ENCODE results near the gene DYSF.
A peak's percentile ranks its signal among the peaks of the same experiment; 100 is the strongest.

The DYSF gene

GRCh38 chr2:71609441-71609840 lies 156.1 kb downstream of the DYSF start:
- peaks cover 0 to 2% of the 10 kb centered on the region in 2 experiments for H3K4me1 ChIP-seq (ENCODE audit: control insufficient read depth in 1 of 2, insufficient read depth in 1 of 2, low read depth in 1 of 2, low read length in 1 of 2)
- H3K27ac ChIP-seq, result peak overlapping the region; percentile 31
- H3K36me3 ChIP-seq, result peaks cover 100% of the 10 kb centered on the region
- TF ChIP-seq CTCF (IDR thresholded peaks at IDR 0.05), result no peak
- H3K4me3 ChIP-seq (ENCODE audit: low read depth in 1 of 2, low read length in 1 of 2), result no peak overlapping the region
- no peaks in the 10 kb centered on the region for H3K27me3 ChIP-seq
- no peaks in the 10 kb centered on the region for H3K9me3 ChIP-seq

GRCh38 chr2:71609958-71610357 lies 156.6 kb downstream of the DYSF start:
- H3K4me1 ChIP-seq (ENCODE audit: control insufficient read depth in 1 of 2, insufficient read depth in 1 of 2, low read depth in 1 of 2, low read length in 1 of 2), result no peaks in the 10 kb centered on the region
- H3K36me3 ChIP-seq, result peaks cover 100% of the 10 kb centered on the region
- no peak overlapping the region for H3K27ac ChIP-seq
- no peaks in the 10 kb centered on the region for H3K27me3 ChIP-seq
- H3K9me3 ChIP-seq, result no peaks in the 10 kb centered on the region
- H3K4me3 ChIP-seq (ENCODE audit: low read depth in 1 of 2, low read length in 1 of 2), result no peak overlapping the region
- no peak for TF ChIP-seq CTCF (IDR thresholded peaks at IDR 0.05)

- H3K27ac ChIP-seq, result no peak overlapping the region
- no peak overlapping the region for H3K4me3 ChIP-seq (ENCODE audit: low read depth in 1 of 2, low read length in 1 of 2)
- peaks cover 100% of the 10 kb centered on the region for H3K36me3 ChIP-seq
- H3K4me1 ChIP-seq (ENCODE audit: control insufficient read depth in 1 of 2, insufficient read depth in 1 of 2, low read depth in 1 of 2, low read length in 1 of 2), result no peaks in the 10 kb centered on the region
- H3K27me3 ChIP-seq, result no peaks in the 10 kb centered on the region
- no peaks in the 10 kb centered on the region for H3K9me3 ChIP-seq
- no peak for TF ChIP-seq CTCF (IDR thresholded peaks at IDR 0.05)
These were observed 157.3 kb downstream of the DYSF start for GRCh38 chr2:71610671-71611070.

- Histone ChIP-seq H3K4me3 (ENCODE audit: low read depth in 1 of 2, low read length in 1 of 2) (no peak overlapping the region), H3K4me1 (ENCODE audit: control insufficient read depth in 1 of 2, insufficient read depth in 1 of 2, low read depth in 1 of 2, low read length in 1 of 2) (no peaks in the 10 kb centered on the region), H3K27ac (no peak overlapping the region), H3K9me3 (no peaks in the 10 kb centered on the region), H3K27me3 (no peaks in the 10 kb centered on the region), H3K36me3 (peaks cover 100% of the 10 kb centered on the region)
- TF ChIP-seq CTCF (IDR thresholded peaks at IDR 0.05), result no peak
These were observed 157.9 kb downstream of the DYSF start for GRCh38 chr2:71611247-71611646.

- peaks cover 100% of the 10 kb centered on the region for H3K36me3 ChIP-seq
- H3K4me3 ChIP-seq (ENCODE audit: low read depth in 1 of 2, low read length in 1 of 2), result no peak overlapping the region
- no peak overlapping the region for H3K27ac ChIP-seq
- H3K27me3 ChIP-seq, result no peaks in the 10 kb centered on the region
- no peak for TF ChIP-seq CTCF (IDR thresholded peaks at IDR 0.05)
- no peaks in the 10 kb centered on the region for H3K9me3 ChIP-seq
- H3K4me1 ChIP-seq (ENCODE audit: control insufficient read depth in 1 of 2, insufficient read depth in 1 of 2, low read depth in 1 of 2, low read length in 1 of 2), result no peaks in the 10 kb centered on the region
These were observed 158.6 kb downstream of the DYSF start for GRCh38 chr2:71611781-71612527.
